ENCODE data around the gene ANAPC10. TPM values are rescaled to one million over a fixed set of nuclear protein-coding genes. Genes with fewer than 3 reads are reported as not detected.
"Not testable (repeated sequence)": the region's sequence is repeated elsewhere in the genome, so short reads cannot be mapped to it uniquely, and the experiment has no call there.

The ANAPC10 gene
- total and polyA plus RNA-seq, 2 of the 4 experiments (the other 2 are of a cell fraction) = 17.1 to 22.4 TPM

DNA sequence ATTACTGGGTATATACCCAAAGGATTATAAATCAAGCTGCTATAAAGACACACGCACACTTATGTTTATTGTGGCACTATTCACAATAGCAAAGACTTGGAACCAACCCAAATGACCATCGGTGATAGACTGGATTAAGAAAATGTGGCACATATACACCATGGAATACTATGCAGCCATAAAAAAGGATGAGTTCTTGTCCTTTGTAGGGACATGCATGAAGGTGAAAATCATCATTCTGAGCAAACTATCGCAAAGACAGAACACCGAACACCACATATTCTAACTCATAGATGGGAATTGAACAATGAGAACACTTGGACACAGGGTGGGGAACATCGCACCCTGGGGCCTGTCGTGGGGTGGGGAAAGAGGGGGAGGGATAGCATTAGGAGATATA is 87.7 kb downstream of the ANAPC10 start:
- H3K4ac ChIP-seq (ENCODE audit: low read depth, low read length); H4K20me1 ChIP-seq (ENCODE audit: insufficient read depth, low read length); H4K5ac ChIP-seq (ENCODE audit: low read depth, low read length); H2AK9ac ChIP-seq (replicated peaks; ENCODE audit: low read depth, low read length, poor library complexity); H3K36me3 ChIP-seq (ENCODE audit: control insufficient read depth, insufficient read depth, low read length); H3K14ac ChIP-seq (replicated peaks; ENCODE audit: low read depth, low read length); H3K27me3 ChIP-seq (ENCODE audit: control insufficient read depth, insufficient read depth, low read length); H2BK15ac ChIP-seq (ENCODE audit: low read depth, low read length); H3K9me1 ChIP-seq (ENCODE audit: insufficient read depth, low read length); H2BK120ac ChIP-seq (ENCODE audit: low read depth, low read length); H3K9me3 ChIP-seq (ENCODE audit: control insufficient read depth, insufficient read depth, low read length); H2AFZ ChIP-seq (replicated peaks; ENCODE audit: low read length, poor library complexity); dilution Hi-C loops (cut with HindIII; ENCODE audit: low sequenced_read_pairs, unreplicated experiment); H3K27ac ChIP-seq (ENCODE audit: insufficient read depth, low read length); H3K4me2 ChIP-seq (ENCODE audit: low read depth, low read length); H3K18ac ChIP-seq (ENCODE audit: low read depth, low read length); intact Hi-C loops (cut with micrococcal nuclease); H3K9ac ChIP-seq (ENCODE audit: low read depth, low read length); H4K91ac ChIP-seq (ENCODE audit: insufficient read depth, low read depth, low read length); H2BK5ac ChIP-seq (ENCODE audit: low read depth, low read length, poor library complexity, severe bottlenecking); H3K4me1 ChIP-seq (ENCODE audit: control insufficient read depth, insufficient read depth, low read length); ATAC-seq (ENCODE audit: low read depth); H2AK5ac ChIP-seq (ENCODE audit: low read depth, low read length); POLR2A ChIA-PET (ENCODE audit: unreplicated experiment); H2BK20ac ChIP-seq (ENCODE audit: low read depth, low read length); H3K79me1 ChIP-seq (ENCODE audit: low read depth in 1 of 2, low read length in 2 of 2); H3K23ac ChIP-seq (ENCODE audit: low read depth, low read length); H4K8ac ChIP-seq (ENCODE audit: low read depth in 2 of 2, low read length in 2 of 2); in situ Hi-C loops (cut with MboI; ENCODE audit: low sequenced_read_pairs); BruUV-seq (replicated peaks); DNase-seq; H3K56ac ChIP-seq (ENCODE audit: extremely low read depth, insufficient read depth, low read length); CTCF ChIA-PET; H3K4me3 ChIP-seq (ENCODE audit: insufficient read depth, low read depth, low read length): not testable (repeated sequence)
- no CpG with 5 or more reads among the region's 6 CpGs for WGBS, 2 experiments (ENCODE audit: extremely low coverage in 2 of 2, insufficient read length in 1 of 2)

All from IMR-90 (cell line).